Rectal smooth muscle tissue (tissue), 1 donor: Measurements from ENCODE around the gene CLPTM1L.
"Not testable (repeated sequence)": the region's sequence is repeated elsewhere in the genome, so short reads cannot be mapped to it uniquely, and the experiment has no call there.

Experiments used
- H3K27ac ChIP-seq: one replicate; pipeline ENCODE4 v1.7.0; 2013; ENCODE audit warnings: low read depth, low read length, inconsistent platforms
- H3K27me3 ChIP-seq: one replicate; pipeline ENCODE4 v1.7.0; 2013; ENCODE audit warnings: low read length; ENCODE audit not compliant: control insufficient read depth, insufficient read depth
- H3K36me3 ChIP-seq: one replicate; pipeline ENCODE4 v1.7.0; 2013; ENCODE audit warnings: low read length; ENCODE audit not compliant: control insufficient read depth, insufficient read depth
- H3K4me1 ChIP-seq: one replicate; pipeline ENCODE4 v1.7.0; 2013; ENCODE audit warnings: low read length; ENCODE audit not compliant: control insufficient read depth, insufficient read depth
- H3K4me3 ChIP-seq: one replicate; pipeline ENCODE4 v1.7.0; 2013; ENCODE audit warnings: low read length
- H3K9ac ChIP-seq: one replicate; pipeline ENCODE4 v1.7.0; 2013; ENCODE audit warnings: low read length

CLPTM1L gene

GRCh38 chr5:1351156-1351555 is 6.3 kb upstream of the CLPTM1L start:
- Histone ChIP-seq H3K27me3 (no peaks in the 10 kb centered on the region), H3K9ac (no peak overlapping the region), H3K4me3 (no peak overlapping the region), H3K4me1 (no peaks in the 10 kb centered on the region), H3K27ac (no peak overlapping the region), H3K36me3 (no peaks in the 10 kb centered on the region)

DNA sequence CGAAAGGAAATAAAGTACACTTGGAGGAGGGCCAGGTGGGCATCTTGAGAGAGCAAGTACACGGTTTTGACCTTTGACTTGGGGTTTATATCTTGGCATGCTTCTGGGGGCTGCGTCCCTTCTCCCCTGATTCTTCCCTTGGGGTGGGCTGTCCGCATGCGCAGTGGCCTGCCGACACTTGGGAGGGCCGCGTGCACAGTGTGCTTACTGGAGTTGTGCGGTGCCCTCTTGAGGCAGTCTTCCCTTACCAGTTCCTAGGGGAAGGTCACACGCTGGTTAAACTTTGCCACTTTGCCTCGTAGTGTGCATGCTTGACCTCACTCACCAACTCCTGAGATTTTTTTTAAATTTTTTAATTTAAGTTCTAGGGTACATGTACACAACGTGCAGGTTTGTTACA is 4.3 kb upstream of the CLPTM1L start:
- no peak overlapping the region for H3K9ac ChIP-seq
- peaks cover 7% of the 10 kb centered on the region for H3K4me1 ChIP-seq
- H3K36me3 ChIP-seq = no peaks in the 10 kb centered on the region
- no peak overlapping the region for H3K4me3 ChIP-seq
- H3K27me3 ChIP-seq = no peaks in the 10 kb centered on the region
- no peak overlapping the region for H3K27ac ChIP-seq

DNA sequence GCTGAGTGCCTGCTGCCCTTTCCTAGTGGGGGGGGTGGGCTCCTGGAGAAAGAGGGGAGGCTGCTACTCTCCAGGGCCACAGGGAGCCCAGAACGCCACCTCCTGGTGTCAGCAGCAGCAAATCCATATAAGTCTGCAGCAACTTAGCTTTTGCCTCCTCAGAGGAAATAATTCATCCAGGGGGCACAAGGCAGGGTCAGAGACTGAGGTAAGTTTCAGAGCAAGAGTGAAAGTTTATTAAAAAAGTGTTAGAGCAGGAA is 4.0 kb upstream of the CLPTM1L start:
- Histone ChIP-seq H3K27me3 (no peaks in the 10 kb centered on the region), H3K9ac (no peak overlapping the region), H3K27ac (no peak overlapping the region), H3K4me3 (no peak overlapping the region), H3K36me3 (no peaks in the 10 kb centered on the region), H3K4me1 (peaks cover 11% of the 10 kb centered on the region)

GRCh38 chr5:1347571-1347970 is 2.7 kb upstream of the CLPTM1L start:
- Histone ChIP-seq H3K4me1 (peaks cover 12% of the 10 kb centered on the region), H3K27ac (no peak overlapping the region), H3K36me3 (no peaks in the 10 kb centered on the region), H3K27me3 (no peaks in the 10 kb centered on the region), H3K9ac (no peak overlapping the region), H3K4me3 (no peak overlapping the region)

GRCh38 chr5:1346627-1347440 is 1.9 kb upstream of the CLPTM1L start:
- peaks cover 3% of the 10 kb centered on the region for H3K36me3 ChIP-seq
- H3K27ac ChIP-seq = no peak overlapping the region
- no peaks in the 10 kb centered on the region for H3K27me3 ChIP-seq
- peaks cover 12% of the 10 kb centered on the region for H3K4me1 ChIP-seq
- H3K4me3 ChIP-seq = no peak overlapping the region
- no peak overlapping the region for H3K9ac ChIP-seq

GRCh38 chr5:1345876-1346626 is 1.2 kb upstream of the CLPTM1L start:
- Histone ChIP-seq H3K27ac (no peak overlapping the region), H3K27me3 (no peaks in the 10 kb centered on the region), H3K4me1 (peaks cover 12% of the 10 kb centered on the region), H3K4me3 (peak overlapping the region; percentile 81), H3K36me3 (peaks cover 9% of the 10 kb centered on the region), H3K9ac (peak overlapping the region; percentile 92)

DNA sequence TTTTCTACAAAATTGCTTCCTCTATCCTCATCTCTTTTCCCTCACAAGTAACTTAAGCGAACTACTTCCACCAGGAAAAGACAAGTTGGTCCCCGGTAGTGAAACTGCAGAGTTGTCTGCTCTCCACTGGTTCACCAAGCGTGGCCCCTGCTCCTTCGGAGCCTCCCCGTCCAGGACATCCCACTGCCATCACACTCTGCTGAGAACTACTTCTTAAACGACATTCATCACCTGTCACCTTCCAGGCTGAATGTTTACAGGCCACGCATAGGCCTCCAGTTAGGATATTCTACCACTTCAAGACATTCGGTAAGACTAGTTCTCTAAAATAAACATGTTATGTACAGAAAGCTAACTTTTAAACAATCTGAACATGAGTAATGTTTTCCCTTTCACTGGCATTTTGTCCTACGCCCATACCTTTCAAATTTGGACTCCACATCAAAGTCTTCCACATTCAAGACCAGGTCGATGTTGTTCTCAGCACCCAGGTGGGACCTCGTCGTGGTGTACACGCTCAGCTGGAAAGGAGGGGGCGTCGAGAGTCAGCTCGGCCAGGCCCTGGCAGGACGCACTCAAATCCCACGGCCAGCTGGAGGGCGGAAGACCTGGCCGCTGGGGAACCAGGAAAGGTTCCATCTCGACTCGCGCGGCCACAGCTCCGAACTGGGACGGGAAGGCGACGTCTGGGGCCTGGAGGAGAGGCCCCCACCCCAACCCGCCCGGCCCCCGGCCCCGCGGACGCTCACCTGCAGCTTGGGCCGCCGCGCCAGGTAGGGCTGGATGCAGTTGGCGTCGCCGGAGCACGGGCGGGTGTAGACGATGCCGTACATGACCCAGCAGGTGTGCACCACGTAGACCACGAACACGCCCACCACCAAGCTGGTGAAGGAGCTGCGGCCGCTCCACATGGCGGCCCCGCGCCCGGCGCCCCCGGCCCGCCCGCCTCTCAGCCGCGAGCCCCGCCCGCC is 683 bp downstream of the CLPTM1L start:
- H3K4me1 ChIP-seq = peaks cover 12% of the 10 kb centered on the region
- no peak overlapping the region for H3K27ac ChIP-seq
- no peaks in the 10 kb centered on the region for H3K27me3 ChIP-seq
- peaks cover 14% of the 10 kb centered on the region for H3K36me3 ChIP-seq
- H3K4me3 ChIP-seq = peak overlapping the region; percentile 81
- peak overlapping the region; percentile 19 for H3K9ac ChIP-seq

DNA sequence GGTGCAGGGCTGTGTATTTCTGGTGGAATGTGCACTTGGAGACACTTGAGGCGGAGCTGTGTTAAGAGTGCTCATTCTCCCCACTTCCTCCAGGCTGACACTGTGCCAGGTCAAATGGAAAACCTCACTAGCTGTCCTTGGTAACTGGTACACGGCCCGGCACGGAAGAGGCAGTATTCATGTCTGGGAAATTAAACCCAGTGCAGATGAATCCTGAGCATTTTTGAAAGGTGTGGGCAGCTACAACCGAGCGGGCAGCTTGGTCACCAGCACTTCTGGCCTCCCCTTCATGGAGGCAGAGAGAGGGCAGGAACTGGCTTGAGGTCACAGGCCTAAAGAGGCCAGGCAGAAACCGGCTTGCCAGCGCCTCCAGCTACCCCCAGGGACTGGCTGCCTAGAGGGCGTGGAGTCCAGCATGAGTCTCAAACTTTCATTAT is 1.6 kb downstream of the CLPTM1L start:
- Histone ChIP-seq H3K36me3 (peaks cover 16% of the 10 kb centered on the region), H3K4me1 (peaks cover 12% of the 10 kb centered on the region), H3K27me3 (no peaks in the 10 kb centered on the region), H3K27ac (no peak overlapping the region), H3K9ac (no peak overlapping the region), H3K4me3 (peak overlapping the region; percentile 19)

GRCh38 chr5:1342711-1343110 is 2.2 kb downstream of the CLPTM1L start:
- H3K27me3 ChIP-seq, H3K4me3 ChIP-seq, H3K27ac ChIP-seq, H3K9ac ChIP-seq: not testable (repeated sequence)
- H3K36me3 ChIP-seq = peaks cover 22% of the 10 kb centered on the region
- peaks cover 12% of the 10 kb centered on the region for H3K4me1 ChIP-seq

DNA sequence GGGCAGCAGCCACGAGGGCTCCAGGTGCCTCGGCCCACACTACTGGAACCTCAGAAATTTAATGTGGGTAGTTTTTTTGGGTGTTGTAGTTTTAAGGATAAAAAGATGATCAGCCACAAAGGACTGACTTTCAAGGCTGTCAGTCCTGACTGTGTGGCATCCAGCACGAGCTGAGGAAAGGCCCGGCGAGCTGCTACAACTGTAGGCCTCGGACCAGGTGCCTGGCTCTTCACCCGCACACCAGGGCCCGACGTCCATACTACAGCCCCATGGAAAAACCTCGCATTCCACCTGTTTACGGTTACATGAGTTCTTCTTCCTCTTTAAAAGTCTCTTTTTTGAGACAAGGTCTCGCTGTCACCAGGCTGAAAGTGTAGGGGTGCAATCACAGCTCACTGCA is 2.6 kb downstream of the CLPTM1L start:
- H3K9ac ChIP-seq = no peak overlapping the region
- no peak overlapping the region for H3K4me3 ChIP-seq
- H3K27me3 ChIP-seq = no peaks in the 10 kb centered on the region
- H3K36me3 ChIP-seq = peaks cover 27% of the 10 kb centered on the region
- no peak overlapping the region for H3K27ac ChIP-seq
- H3K4me1 ChIP-seq = peaks cover 12% of the 10 kb centered on the region

DNA sequence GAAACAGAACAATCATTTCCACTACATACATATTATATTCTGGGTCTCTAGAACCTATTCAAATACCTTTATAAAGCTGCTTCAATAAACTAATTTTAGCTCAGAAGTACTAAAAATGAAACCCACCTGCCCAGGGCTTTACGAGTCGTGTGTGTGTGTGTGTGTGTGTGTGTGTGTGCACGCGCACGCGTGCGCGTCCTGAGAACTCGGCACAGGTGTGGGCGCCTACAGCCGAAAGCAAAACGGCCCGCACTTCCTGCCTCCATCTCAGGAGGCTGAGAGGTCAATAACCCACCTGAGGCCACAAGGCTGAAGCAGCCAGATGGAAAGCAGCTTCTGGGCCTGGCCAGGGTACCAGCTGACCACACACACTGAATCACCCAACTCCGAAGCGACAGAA is 3.0 kb downstream of the CLPTM1L start:
- H3K9ac ChIP-seq = no peak overlapping the region
- no peak overlapping the region for H3K27ac ChIP-seq
- peaks cover 30% of the 10 kb centered on the region for H3K36me3 ChIP-seq
- no peaks in the 10 kb centered on the region for H3K27me3 ChIP-seq
- H3K4me3 ChIP-seq = no peak overlapping the region
- H3K4me1 ChIP-seq = peaks cover 12% of the 10 kb centered on the region

- H3K36me3 ChIP-seq = peaks cover 48% of the 10 kb centered on the region
- not testable (repeated sequence) for H3K4me1 ChIP-seq, H3K27me3 ChIP-seq, H3K9ac ChIP-seq, H3K27ac ChIP-seq, H3K4me3 ChIP-seq
Observed at GRCh38 chr5:1339818-1340210, 5.1 kb downstream of the CLPTM1L start.
